ENCODE results near the gene ELAPOR2.
"Not testable (repeated sequence)": the region's sequence is repeated elsewhere in the genome, so short reads cannot be mapped to it uniquely, and the experiment has no call there.

The ELAPOR2 gene

GRCh38 chr7:87048839-87049238 lies 10.6 kb downstream of the ELAPOR2 start:
- Histone ChIP-seq H3K36me3 (no peaks in the 10 kb centered on the region), H3K4me3 (ENCODE audit: low read depth, low read length) (no peak overlapping the region), H3K27me3 (no peaks in the 10 kb centered on the region), H3K9me3 (no peaks in the 10 kb centered on the region), H3K4me1 (no peaks in the 10 kb centered on the region)
- TF ChIP-seq CTCF (IDR thresholded peaks at IDR 0.05; ENCODE audit: low read depth, low read length), result no peak
- no peak for DNase-seq

DNA sequence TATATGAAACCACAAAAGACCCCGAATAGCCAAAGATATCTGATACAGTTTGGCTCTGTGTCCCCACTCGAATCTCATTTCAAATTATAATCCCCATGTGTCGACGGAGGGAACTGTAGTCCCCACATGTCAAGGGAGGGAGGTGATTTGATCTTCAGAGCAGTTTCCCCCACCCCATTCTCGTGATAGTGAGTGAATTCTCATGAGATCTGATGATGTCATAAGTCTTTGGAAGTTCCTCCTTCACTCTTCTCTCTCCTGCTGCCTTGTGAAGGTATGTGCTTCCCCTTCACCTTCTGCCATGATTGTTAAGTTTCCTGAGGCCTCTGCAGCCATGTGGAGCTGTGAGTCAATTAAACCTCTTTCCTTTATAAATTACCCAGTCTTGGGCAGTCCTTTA lies 13.0 kb downstream of the ELAPOR2 start:
- Histone ChIP-seq H3K36me3 (no peaks in the 10 kb centered on the region), H3K9me3 (no peaks in the 10 kb centered on the region), H3K4me3 (ENCODE audit: low read depth, low read length) (no peak overlapping the region), H3K4me1 (no peaks in the 10 kb centered on the region), H3K27me3 (no peaks in the 10 kb centered on the region)
- DNase-seq, result no peak
- TF ChIP-seq CTCF (IDR thresholded peaks at IDR 0.05; ENCODE audit: low read depth, low read length), result no peak

GRCh38 chr7:87044713-87045112 lies 14.7 kb downstream of the ELAPOR2 start:
- H3K4me3 ChIP-seq (ENCODE audit: low read depth, low read length); H3K9me3 ChIP-seq; DNase-seq; H3K27me3 ChIP-seq; H3K4me1 ChIP-seq; H3K36me3 ChIP-seq: not testable (repeated sequence)

- H3K4me3 ChIP-seq (ENCODE audit: low read depth, low read length); H3K36me3 ChIP-seq; H3K27me3 ChIP-seq; H3K4me1 ChIP-seq; DNase-seq; H3K9me3 ChIP-seq: not testable (repeated sequence)
These were observed 17.9 kb downstream of the ELAPOR2 start for GRCh38 chr7:87041586-87041985.

DNA sequence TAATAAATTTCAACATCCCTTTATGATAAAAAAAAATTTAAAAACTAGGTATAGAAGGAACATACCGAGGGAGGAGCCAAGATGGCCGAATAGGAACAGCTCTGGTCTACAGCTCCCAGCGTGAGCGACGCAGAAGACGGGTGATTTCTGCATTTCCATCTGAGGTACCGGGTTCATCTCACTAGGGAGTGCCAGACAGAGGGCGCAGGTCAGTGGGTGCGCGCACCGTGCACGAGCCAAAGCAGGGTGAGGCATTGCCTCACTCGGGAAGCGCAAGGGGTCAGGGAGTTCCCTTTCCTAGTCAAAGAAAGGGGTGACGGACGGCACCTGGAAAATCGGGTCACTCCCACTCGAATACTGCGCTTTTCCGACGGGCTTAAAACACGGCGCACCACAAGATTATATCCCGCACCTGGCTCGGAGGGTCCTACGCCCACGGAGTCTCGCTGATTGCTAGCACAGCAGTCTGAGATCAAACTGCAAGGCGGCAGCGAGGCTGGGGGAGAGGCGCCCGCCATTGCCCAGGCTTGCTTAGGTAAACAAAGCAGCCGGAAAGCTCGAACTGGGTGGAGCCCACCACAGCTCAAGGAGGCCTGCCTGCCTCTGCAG lies 19.7 kb downstream of the ELAPOR2 start:
- H3K27me3 ChIP-seq; H3K4me3 ChIP-seq (ENCODE audit: low read depth, low read length); H3K4me1 ChIP-seq; DNase-seq; H3K36me3 ChIP-seq; H3K9me3 ChIP-seq: not testable (repeated sequence)

DNA sequence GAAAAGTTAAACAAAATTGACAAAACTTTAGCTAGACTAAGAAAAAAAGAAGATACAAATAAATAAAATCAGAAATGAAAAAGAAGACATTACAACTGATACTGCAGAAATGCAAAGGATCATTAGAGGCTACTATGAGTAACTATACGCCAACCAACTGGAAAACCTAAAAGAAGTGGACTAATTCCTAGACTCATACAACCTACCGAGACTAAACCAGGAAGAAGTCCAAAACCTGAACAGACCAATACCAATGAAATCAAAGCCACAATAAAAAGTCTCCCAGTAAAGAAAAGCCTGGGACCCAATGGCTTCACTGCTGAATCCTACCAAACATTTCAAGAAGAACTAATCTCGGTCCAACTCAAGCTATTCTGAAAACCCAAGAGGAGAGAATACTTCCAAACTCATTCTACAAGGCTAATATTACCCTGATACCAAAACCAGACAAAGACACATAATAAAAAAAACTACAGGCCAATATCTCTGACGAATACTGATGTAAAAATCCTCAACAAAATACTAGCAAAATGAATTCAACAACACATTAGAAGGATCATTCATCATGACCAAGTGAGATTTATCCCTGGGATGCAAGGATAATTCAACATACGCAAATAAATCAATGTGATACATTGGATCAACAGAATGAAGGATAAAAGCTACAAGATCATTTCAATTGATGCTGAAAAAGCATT lies 20.3 kb downstream of the ELAPOR2 start:
- no peak for DNase-seq
- no peaks in the 10 kb centered on the region for H3K36me3 ChIP-seq
- H3K9me3 ChIP-seq, result no peaks in the 10 kb centered on the region; the same call in 1 of the 2 replicates
- H3K4me3 ChIP-seq (ENCODE audit: low read depth, low read length), result no peak overlapping the region
- no peaks in the 10 kb centered on the region for H3K4me1 ChIP-seq
- H3K27me3 ChIP-seq, result no peaks in the 10 kb centered on the region; the same call in 1 of the 2 replicates
- TF ChIP-seq CTCF (IDR thresholded peaks at IDR 0.05; ENCODE audit: low read depth, low read length), result no peak

DNA sequence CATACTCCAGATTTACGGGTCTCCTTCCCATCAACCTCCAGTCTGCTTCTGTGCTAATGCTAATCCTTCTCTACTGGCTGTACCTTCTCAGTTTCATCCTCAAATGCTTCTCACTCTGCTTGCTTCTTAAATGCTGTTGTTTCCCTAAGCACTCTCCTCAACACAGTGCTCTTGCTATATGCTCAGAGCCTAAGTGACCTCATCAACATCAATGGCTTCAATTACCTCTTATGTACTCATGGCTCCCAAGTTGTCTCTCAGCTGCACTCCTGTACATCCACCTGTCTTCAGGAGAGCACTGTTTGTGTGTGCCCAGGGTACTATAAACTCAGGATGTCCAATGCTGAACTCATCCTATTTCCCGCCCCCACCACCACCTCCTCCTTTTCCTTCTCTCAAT lies 22.5 kb downstream of the ELAPOR2 start:
- no peaks in the 10 kb centered on the region; the same call in 1 of the 2 replicates for H3K9me3 ChIP-seq
- no peaks in the 10 kb centered on the region; the same call in 1 of the 2 replicates for H3K27me3 ChIP-seq
- no peaks in the 10 kb centered on the region for H3K4me1 ChIP-seq
- no peak overlapping the region for H3K4me3 ChIP-seq (ENCODE audit: low read depth, low read length)
- TF ChIP-seq CTCF (IDR thresholded peaks at IDR 0.05; ENCODE audit: low read depth, low read length), result no peak
- DNase-seq, result no peak
- no peaks in the 10 kb centered on the region for H3K36me3 ChIP-seq
